Epithelial cell of proximal tubule (primary cell): ENCODE results near the gene CDH13. TPM values are rescaled to one million over a fixed set of nuclear protein-coding genes. Genes with fewer than 3 reads are reported as not detected.

Experiments
- DNase-seq: peaks from one replicate; pipeline ENCODE4 v3.0.0-alpha.2; 2011; ENCODE audit warnings: low read depth
- H3K4me3 ChIP-seq: 2 replicates; pipeline ENCODE4 v1.5.1; 2011; ENCODE audit warnings: low read depth, mild to moderate bottlenecking, low read length
- CTCF ChIP-seq: conservative IDR thresholded peaks from 2 replicates; pipeline ENCODE4 v1.5.1; 2012; ENCODE audit warnings: low read depth, mild to moderate bottlenecking, low read length
- total RNA-seq: library from RNA; depleted of rRNA; stranded (reverse); fragments of >200 nt; gene quantifications from 2 replicates; pipeline ENCODE4 v1.2.3, GENCODE V29; 2015

Gene CDH13
- total RNA-seq, 1 donor from 2014 or later: 85.4 TPM

DNA sequence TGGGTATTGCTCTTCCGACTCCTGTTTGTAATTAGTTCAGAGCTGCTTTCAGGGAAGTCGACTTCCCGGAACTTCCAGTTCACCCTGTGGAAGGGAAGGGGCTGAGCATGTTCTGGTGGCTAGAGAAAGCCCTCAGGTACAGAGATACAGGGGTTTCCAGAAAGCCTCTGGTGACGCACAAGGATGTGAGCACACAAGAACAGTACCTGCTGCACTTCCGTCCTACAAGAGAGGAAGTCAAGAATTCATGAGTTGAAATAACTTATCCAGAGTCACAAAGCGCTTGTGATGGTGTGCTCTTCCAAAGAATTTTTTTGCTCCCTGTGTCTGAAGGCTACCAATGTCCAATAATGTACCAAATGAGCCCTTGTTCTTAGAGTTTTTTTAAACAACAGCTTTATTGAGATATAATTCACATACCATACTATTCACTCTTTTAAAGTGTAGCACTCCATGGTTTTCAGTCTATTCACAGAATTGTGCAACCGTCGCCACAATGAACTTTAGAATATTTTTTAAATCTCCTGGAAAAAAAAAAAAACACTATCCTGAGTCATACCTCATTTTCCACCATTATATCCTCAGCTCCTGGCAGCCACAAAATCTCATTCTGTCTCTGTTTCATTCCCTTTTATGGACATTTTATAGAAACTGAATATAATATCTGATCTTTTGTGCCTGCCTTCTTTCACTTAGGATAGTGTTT is 327.6 kb downstream of the CDH13 start:
- no peak overlapping the region for H3K4me3 ChIP-seq
- TF ChIP-seq CTCF: no peak
- no peak for DNase-seq

- no peak for TF ChIP-seq CTCF
- no peak for DNase-seq
- no peak overlapping the region for H3K4me3 ChIP-seq
These were observed 329.1 kb downstream of the CDH13 start for GRCh38 chr16:82955741-82956348.

DNA sequence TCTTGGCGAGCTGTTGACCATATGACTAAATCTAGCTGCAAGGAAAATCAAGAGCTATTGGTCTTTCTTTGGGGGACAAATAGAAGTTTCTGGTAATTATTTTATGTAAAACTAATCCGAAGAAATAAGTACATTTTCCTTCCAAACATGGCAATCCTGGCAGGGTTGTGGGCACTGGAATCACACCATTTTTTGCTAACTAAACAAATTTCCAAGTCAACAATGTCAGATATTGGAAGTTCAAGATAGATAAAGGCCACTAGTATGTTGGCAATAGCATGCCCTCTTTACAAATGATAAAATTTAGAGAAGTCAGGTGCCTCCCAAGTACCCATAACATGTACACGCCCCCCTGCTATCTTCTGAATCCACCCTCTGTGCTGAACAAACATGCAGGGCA is 330.4 kb downstream of the CDH13 start:
- DNase-seq: no peak
- TF ChIP-seq CTCF: no peak
- H3K4me3 ChIP-seq: no peak overlapping the region

DNA sequence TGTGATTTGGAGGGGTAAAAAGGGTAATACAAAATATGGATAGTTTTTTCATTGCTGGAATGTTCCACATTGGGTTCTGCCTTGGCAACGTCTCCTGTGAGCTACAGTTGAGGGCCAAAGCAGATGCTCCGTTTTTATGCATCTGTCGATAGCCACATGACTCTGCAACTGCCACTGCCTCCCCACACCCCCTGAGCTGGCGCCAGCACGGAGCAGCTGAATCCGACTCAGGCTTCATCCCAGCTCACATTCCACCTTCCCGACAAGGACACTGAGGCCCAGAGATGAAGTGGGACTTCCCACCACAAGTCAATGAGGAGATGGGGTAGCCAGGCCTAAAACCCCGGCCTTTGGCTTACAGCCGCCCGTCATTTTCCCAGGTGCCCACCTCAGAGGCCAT is 334.1 kb downstream of the CDH13 start:
- DNase-seq: no peak
- no peak for TF ChIP-seq CTCF

GRCh38 chr16:82963653-82964052 is 336.9 kb downstream of the CDH13 start:
- no peak for DNase-seq
- no peak overlapping the region for H3K4me3 ChIP-seq
- no peak for TF ChIP-seq CTCF

More for the DNA sequence above, 334.1 kb downstream of the CDH13 start:
- H3K4me3 ChIP-seq: no peak overlapping the region

DNA sequence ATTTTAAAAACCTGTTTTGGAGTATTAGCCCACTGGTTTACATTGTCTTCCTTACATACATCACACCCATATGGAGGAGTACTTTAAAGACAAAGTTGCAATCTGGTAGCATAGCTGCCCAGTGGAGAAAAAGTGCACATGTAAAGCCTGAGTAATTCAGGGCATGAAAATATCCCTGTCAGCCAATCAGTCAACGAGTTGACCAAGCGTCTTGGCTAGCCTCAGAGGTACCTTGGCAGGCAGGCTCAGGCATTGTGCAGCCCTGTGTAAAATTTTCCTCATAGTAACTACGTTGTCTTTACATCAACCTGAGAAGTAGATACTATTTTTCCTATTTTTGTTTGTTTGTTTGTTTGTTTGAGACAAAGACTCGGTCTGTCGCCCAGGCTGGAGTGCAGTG is 339.0 kb downstream of the CDH13 start:
- no peak for DNase-seq
- TF ChIP-seq CTCF: no peak
- H3K4me3 ChIP-seq: no peak overlapping the region

DNA sequence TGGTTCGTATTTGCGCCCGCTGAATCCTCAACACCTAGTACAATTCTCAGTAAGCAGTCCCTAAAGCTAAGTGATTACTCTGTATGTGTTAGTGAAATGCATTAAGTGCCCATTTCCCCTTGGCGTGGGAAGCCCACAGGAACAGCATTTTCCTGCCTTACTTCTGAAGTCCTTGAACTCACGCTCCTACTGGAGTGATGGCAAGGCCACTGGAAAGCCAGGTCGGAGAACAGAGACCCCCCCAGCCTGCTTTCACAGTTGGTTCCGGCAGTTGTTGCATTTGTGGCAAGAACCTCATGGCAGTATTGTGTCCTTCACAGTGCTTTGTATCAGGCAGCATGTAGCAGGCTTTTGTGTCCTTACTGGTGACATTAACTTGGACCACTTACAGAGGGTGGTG is 340.7 kb downstream of the CDH13 start:
- DNase-seq: no peak
- no peak overlapping the region for H3K4me3 ChIP-seq
- no peak for TF ChIP-seq CTCF
